Kidney capillary endothelial cell (primary cell): ENCODE results near the gene RAB38.

ENCODE experiments used
- DNase-seq: peaks from one replicate; pipeline ENCODE4 v3.0.0-alpha.2; 2018; ENCODE audit warnings: low spot score

The RAB38 gene

GRCh38 chr11:88103337-88104206 lies 71.7 kb downstream of the RAB38 start:
- DNase-seq = peak; percentile 12

- no peak for DNase-seq
Observed at GRCh38 chr11:88102598-88102934, 72.7 kb downstream of the RAB38 start.

- no peak for DNase-seq
Observed at GRCh38 chr11:88101881-88102597, 73.2 kb downstream of the RAB38 start.

DNA sequence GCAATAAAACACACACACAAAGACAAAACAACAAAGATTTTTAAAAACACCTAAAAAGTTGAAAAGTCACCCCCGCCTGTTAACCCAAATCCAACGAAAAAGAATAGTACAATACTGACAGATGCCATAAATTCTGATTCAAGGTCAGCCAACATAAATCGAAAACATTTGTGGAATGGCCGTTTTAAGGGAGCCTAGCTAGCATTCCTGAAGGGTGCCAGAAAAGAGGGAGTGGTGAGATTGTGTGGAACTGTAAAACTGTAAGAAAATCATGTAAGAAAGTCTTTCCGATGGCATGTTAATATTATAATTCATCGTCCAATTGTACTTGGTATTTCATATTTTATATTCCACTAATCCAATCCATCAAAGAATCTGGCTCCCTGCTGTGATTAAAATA lies 75.1 kb downstream of the RAB38 start:
- no peak for DNase-seq

DNA sequence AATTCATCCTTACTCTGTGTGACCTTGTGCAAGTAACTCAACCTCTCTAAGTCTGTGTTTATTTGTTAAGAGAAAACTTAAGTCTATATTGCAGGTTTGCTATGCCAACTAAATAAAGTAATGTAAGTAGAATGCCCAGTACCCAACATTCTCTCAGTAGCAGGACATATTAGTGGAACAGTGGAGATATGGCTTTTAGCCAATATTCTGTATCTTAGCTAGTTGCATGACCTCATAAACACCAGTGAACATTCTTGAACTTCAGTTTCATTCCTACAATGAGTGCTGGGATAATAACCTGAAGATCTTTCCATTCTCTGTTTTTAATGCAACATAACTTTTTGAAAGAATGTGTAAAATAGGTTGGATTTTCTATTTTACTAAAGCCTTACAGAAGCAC lies 77.0 kb downstream of the RAB38 start:
- no peak for DNase-seq

- DNase-seq = no peak
Observed at GRCh38 chr11:88089134-88089533, 86.1 kb downstream of the RAB38 start.

DNA sequence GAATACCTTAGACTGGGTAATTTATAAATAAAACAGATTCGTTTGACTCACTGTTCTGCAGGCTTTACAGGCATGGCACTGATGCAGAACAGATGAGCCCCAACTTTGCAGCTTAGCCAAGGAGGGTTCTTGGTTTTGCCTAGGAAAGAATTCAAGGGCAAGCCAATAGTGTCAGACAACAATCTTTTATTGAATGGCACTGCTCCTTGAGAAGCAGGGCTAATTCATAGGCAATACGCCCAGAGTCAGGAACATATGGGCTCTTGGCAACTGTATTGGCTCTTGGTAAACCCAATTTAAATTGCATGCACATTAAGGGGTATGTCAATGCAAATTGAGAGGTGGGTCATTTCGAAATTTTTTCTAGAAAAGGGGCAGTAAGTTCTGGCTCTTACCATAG lies 87.9 kb downstream of the RAB38 start:
- DNase-seq = no peak

- no peak for DNase-seq
Observed at GRCh38 chr11:88086297-88086696, 88.9 kb downstream of the RAB38 start.

DNA sequence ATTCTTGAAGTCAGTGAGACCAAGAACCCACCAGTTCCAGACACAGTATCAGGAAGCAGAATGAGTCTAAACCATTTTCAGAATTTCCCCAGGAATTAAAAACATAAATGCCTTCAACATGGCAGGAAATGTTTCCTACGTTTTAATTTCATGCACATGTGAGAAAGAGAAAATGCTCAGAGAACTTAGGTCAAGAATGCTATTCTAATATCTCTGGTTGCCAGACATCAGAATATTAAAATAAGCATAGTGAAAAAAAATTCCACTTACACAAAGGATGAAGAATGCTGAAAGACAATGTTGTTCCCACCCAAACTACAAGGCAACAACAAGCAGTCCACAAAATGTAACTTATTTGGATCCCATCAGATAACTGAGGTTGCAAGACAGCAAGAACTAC lies 104.8 kb downstream of the RAB38 start:
- DNase-seq = no peak

DNA sequence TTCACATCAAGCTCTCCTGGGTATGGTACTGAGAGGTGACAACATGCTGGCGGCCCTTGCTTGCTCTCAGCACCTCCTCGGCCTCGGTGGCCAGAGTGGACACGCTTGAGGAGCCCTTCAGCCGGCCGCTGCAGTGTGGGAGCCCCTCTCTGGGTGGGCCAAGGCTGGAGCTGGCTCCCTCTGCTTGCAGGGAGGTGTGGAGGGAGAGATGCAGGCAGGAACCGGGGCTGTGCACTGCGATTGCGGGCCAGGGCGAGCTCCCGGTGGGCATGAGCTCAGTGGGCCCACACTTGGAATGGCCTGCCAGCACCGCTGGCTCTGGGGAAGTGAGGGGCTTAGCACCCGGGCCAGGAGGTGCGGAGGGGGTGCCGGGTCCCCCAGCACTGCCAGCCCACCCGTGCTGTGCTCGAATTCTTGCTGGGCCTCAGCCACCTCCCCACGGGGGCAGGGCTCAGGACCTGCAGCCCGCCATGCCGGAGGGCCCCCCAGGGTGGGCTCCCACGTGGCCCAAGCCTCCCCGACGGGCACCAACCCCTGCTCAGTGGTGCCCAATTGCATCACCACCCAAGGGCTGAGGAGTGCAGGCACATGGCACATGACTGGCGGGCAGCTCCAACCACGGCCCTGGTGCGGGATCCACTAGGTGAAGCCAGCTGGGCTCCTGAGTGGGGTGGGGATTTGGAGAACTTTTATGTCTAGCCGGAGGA lies 106.2 kb downstream of the RAB38 start:
- no peak for DNase-seq

- no peak for DNase-seq
Observed at GRCh38 chr11:88066090-88066489, 109.2 kb downstream of the RAB38 start.

GRCh38 chr11:88064097-88064705 lies 111.0 kb downstream of the RAB38 start:
- DNase-seq = no peak
